Sigmoid colon (tissue), 4 donors: ENCODE data around the gene IZUMO1.
"Not testable (repeated sequence)": the region's sequence is repeated elsewhere in the genome, so short reads cannot be mapped to it uniquely, and the experiment has no call there.

Source experiments
- POLR2A ChIP-seq, 2 donors: fragments of 450-650 bp; IDR thresholded peaks; one replicate each; pipeline ENCODE4 v1.6.1; 2016; ENCODE audit warnings: antibody characterized with exemption in 2 of 2, mild to moderate bottlenecking in 2 of 2, moderate library complexity in 2 of 2
- POLR2AphosphoS5 ChIP-seq, 4 donors: sonication (generic); formaldehyde crosslinking; IDR thresholded peaks; one replicate each; pipeline ENCODE4 v1.6.1; 2017; ENCODE audit warnings: antibody characterized with exemption in 4 of 4
- TF ChIP-seq, protein P1 (sequence below), 4 experiments: fragments of 450-650 bp in 3 of 4; fragments of 200-600 bp in 1 of 4; IDR thresholded peaks; one replicate each; pipeline ENCODE4 v1.5.1; 2016 to 2019; ENCODE audit warnings: antibody characterized with exemption in 4 of 4, mild to moderate bottlenecking in 3 of 4, moderate library complexity in 2 of 4

DNA sequence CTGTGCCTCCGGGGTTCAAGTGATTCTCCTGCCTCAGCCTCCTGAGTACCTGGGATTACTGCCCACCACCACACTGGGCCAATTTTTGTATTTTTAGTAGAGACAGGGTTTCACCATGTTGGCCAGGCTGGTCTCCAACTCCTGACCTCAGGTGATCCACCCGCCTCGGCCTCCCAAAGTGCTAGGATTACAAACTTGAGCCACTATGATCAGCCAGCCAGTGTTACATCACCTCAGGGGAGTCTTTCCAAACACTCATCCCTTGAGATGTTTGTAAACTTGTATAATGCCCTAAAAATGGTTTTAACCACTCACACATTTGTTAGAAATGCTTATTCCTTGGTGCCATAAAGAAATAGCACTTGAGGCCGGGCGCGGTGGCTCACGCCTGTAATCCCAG, 39.7 kb upstream of the IZUMO1 start:
- TF ChIP-seq POLR2AphosphoS5, POLR2A (IDR thresholded peaks at IDR 0.05): not testable (repeated sequence)
- TF ChIP-seq, protein P1, sequence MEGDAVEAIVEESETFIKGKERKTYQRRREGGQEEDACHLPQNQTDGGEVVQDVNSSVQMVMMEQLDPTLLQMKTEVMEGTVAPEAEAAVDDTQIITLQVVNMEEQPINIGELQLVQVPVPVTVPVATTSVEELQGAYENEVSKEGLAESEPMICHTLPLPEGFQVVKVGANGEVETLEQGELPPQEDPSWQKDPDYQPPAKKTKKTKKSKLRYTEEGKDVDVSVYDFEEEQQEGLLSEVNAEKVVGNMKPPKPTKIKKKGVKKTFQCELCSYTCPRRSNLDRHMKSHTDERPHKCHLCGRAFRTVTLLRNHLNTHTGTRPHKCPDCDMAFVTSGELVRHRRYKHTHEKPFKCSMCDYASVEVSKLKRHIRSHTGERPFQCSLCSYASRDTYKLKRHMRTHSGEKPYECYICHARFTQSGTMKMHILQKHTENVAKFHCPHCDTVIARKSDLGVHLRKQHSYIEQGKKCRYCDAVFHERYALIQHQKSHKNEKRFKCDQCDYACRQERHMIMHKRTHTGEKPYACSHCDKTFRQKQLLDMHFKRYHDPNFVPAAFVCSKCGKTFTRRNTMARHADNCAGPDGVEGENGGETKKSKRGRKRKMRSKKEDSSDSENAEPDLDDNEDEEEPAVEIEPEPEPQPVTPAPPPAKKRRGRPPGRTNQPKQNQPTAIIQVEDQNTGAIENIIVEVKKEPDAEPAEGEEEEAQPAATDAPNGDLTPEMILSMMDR (IDR thresholded peaks at IDR 0.05), result not testable (repeated sequence)
